Duodenal mucosa (tissue), 2 donors: ENCODE measurements around the gene OLA1.

ENCODE experiments used
- H3K27ac ChIP-seq: one replicate; pipeline ENCODE4 v1.7.0; 2013; ENCODE audit warnings: low read depth, low read length
- H3K27me3 ChIP-seq, 2 donors: one replicate each; pipeline ENCODE4 v1.7.0; 2013; ENCODE audit warnings: low read length in 2 of 2, control low read depth in 1 of 2; ENCODE audit not compliant: insufficient read depth in 2 of 2, control insufficient read depth in 1 of 2
- H3K36me3 ChIP-seq, 2 donors: one replicate each; pipeline ENCODE4 v1.7.0; 2013; ENCODE audit warnings: low read length in 2 of 2, control low read depth in 1 of 2; ENCODE audit not compliant: insufficient read depth in 2 of 2, control insufficient read depth in 1 of 2
- H3K4me1 ChIP-seq, 2 donors: one replicate each; pipeline ENCODE4 v1.7.0; 2013; ENCODE audit warnings: low read length in 2 of 2, control low read depth in 1 of 2; ENCODE audit not compliant: insufficient read depth in 2 of 2, control insufficient read depth in 1 of 2
- H3K4me3 ChIP-seq, 2 donors: one replicate each; pipeline ENCODE4 v1.7.0; 2013; ENCODE audit warnings: low read length in 2 of 2, low read depth in 1 of 2
- H3K9ac ChIP-seq, 2 donors: one replicate each; pipeline ENCODE4 v1.7.0; 2013; ENCODE audit warnings: low read length in 2 of 2, low read depth in 1 of 2
- H3K9me3 ChIP-seq, 2 donors: one replicate each; pipeline ENCODE4 v1.7.0; 2013; ENCODE audit warnings: low read length in 2 of 2, control low read depth in 1 of 2; ENCODE audit not compliant: control insufficient read depth in 1 of 2

The OLA1 gene

GRCh38 chr2:174233771-174234275, 14.5 kb downstream of the OLA1 start:
- Histone ChIP-seq H3K9ac (no peak overlapping the region), H3K9me3 (no peaks in the 10 kb centered on the region), H3K27ac (no peak overlapping the region), H3K27me3 (no peaks in the 10 kb centered on the region), H3K4me1 (no peaks in the 10 kb centered on the region), H3K4me3 (no peak overlapping the region), H3K36me3 (no peaks in the 10 kb centered on the region)

- no peaks in the 10 kb centered on the region for H3K9me3 ChIP-seq
- H3K4me3 ChIP-seq, result no peak overlapping the region
- H3K27ac ChIP-seq, result no peak overlapping the region
- H3K9ac ChIP-seq, result no peak overlapping the region
- peaks cover 0 to 3% of the 10 kb centered on the region in 2 donors for H3K4me1 ChIP-seq
- no peaks in the 10 kb centered on the region for H3K27me3 ChIP-seq
- no peaks in the 10 kb centered on the region for H3K36me3 ChIP-seq
Measured at GRCh38 chr2:174227748-174228147, 20.6 kb downstream of the OLA1 start.

- Histone ChIP-seq H3K9me3 (no peaks in the 10 kb centered on the region), H3K36me3 (peaks cover 0 to 3% of the 10 kb centered on the region in 2 donors), H3K27ac (no peak overlapping the region), H3K27me3 (no peaks in the 10 kb centered on the region), H3K4me1 (peaks cover 0 to 8% of the 10 kb centered on the region in 2 donors), H3K4me3 (no peak overlapping the region), H3K9ac (no peak overlapping the region)
Measured at GRCh38 chr2:174224665-174225288, 23.6 kb downstream of the OLA1 start.

GRCh38 chr2:174224125-174224524, 24.2 kb downstream of the OLA1 start:
- Histone ChIP-seq H3K4me3 (no peak overlapping the region), H3K27ac (no peak overlapping the region), H3K4me1 (peaks cover 0 to 8% of the 10 kb centered on the region in 2 donors), H3K27me3 (no peaks in the 10 kb centered on the region), H3K9ac (no peak overlapping the region), H3K9me3 (no peaks in the 10 kb centered on the region), H3K36me3 (peaks cover 0 to 3% of the 10 kb centered on the region in 2 donors)

- no peaks in the 10 kb centered on the region for H3K27me3 ChIP-seq
- no peak overlapping the region for H3K9ac ChIP-seq
- H3K36me3 ChIP-seq, result peaks cover 0 to 3% of the 10 kb centered on the region in 2 donors
- H3K4me3 ChIP-seq, result no peak overlapping the region
- H3K27ac ChIP-seq, result no peak overlapping the region
- peaks cover 0 to 8% of the 10 kb centered on the region in 2 donors for H3K4me1 ChIP-seq
- H3K9me3 ChIP-seq, result no peaks in the 10 kb centered on the region
Measured at GRCh38 chr2:174223388-174223787, 24.9 kb downstream of the OLA1 start.

- Histone ChIP-seq H3K9me3 (no peaks in the 10 kb centered on the region), H3K9ac (no peak overlapping the region), H3K4me3 (no peak overlapping the region), H3K27ac (no peak overlapping the region), H3K27me3 (no peaks in the 10 kb centered on the region), H3K36me3 (peaks cover 0 to 3% of the 10 kb centered on the region in 2 donors), H3K4me1 (peaks cover 0 to 8% of the 10 kb centered on the region in 2 donors)
Measured at GRCh38 chr2:174222154-174222553, 26.2 kb downstream of the OLA1 start.

GRCh38 chr2:174219321-174219720, 29.0 kb downstream of the OLA1 start:
- no peak overlapping the region for H3K4me3 ChIP-seq
- H3K27me3 ChIP-seq, result no peaks in the 10 kb centered on the region
- H3K9ac ChIP-seq, result no peak overlapping the region
- peaks cover 0 to 8% of the 10 kb centered on the region in 2 donors for H3K4me1 ChIP-seq
- H3K9me3 ChIP-seq, result no peaks in the 10 kb centered on the region
- no peak overlapping the region for H3K27ac ChIP-seq
- H3K36me3 ChIP-seq, result peaks cover 0 to 3% of the 10 kb centered on the region in 2 donors

- Histone ChIP-seq H3K4me3 (no peak overlapping the region), H3K27ac (no peak overlapping the region), H3K27me3 (no peaks in the 10 kb centered on the region), H3K4me1 (peaks cover 0 to 8% of the 10 kb centered on the region in 2 donors), H3K9ac (no peak overlapping the region), H3K9me3 (no peaks in the 10 kb centered on the region), H3K36me3 (peaks cover 0 to 3% of the 10 kb centered on the region in 2 donors)
Measured at GRCh38 chr2:174218773-174219172, 29.6 kb downstream of the OLA1 start.

GRCh38 chr2:174217869-174218268, 30.5 kb downstream of the OLA1 start:
- no peaks in the 10 kb centered on the region for H3K9me3 ChIP-seq
- H3K27me3 ChIP-seq, result no peaks in the 10 kb centered on the region
- H3K4me1 ChIP-seq, result peaks cover 0 to 6% of the 10 kb centered on the region in 2 donors
- peaks cover 0 to 3% of the 10 kb centered on the region in 2 donors for H3K36me3 ChIP-seq
- H3K9ac ChIP-seq, result no peak overlapping the region
- H3K27ac ChIP-seq, result no peak overlapping the region
- H3K4me3 ChIP-seq, result no peak overlapping the region

- H3K9ac ChIP-seq, result no peak overlapping the region
- no peaks in the 10 kb centered on the region for H3K9me3 ChIP-seq
- H3K27me3 ChIP-seq, result no peaks in the 10 kb centered on the region
- no peak overlapping the region for H3K27ac ChIP-seq
- no peak overlapping the region for H3K4me3 ChIP-seq
- H3K36me3 ChIP-seq, result no peaks in the 10 kb centered on the region
- H3K4me1 ChIP-seq, result no peaks in the 10 kb centered on the region
Measured at GRCh38 chr2:174211954-174212353, 36.4 kb downstream of the OLA1 start.
